HG03159 (cell line): ENCODE measurements around the gene TLR9.

Experiments used
- ATAC-seq: cut with Tn5 transposase; IDR thresholded peaks from one replicate; pipeline ENCODE4 v1.9.1; 2021; ENCODE audit warnings: mild to moderate bottlenecking, moderate library complexity; ENCODE audit not compliant: unreplicated experiment

Gene TLR9

GRCh38 chr3:52218026-52218425 is 7.4 kb downstream of the TLR9 start:
- ATAC-seq = no peak

DNA sequence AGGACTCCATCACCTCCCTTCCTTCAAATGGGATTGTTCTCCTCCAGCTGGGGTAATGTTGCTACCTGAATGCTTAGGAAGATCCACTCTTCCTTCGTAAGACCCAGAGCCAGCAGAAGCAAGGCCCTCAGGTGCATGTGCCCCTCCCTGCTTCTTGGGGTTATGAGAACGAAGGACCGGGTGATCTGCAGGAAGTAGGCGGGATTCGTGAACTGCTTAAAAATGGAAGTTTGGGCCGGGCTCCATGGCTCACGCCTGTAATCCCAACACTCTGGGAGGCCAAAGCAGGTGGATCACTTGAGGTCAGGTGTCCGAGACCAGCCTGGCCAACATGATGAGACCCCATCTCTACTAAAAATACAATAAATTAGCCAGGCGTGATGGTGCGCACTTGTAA is 8.0 kb downstream of the TLR9 start:
- ATAC-seq = no peak

GRCh38 chr3:52216585-52217408 is 8.6 kb downstream of the TLR9 start:
- ATAC-seq = no peak

DNA sequence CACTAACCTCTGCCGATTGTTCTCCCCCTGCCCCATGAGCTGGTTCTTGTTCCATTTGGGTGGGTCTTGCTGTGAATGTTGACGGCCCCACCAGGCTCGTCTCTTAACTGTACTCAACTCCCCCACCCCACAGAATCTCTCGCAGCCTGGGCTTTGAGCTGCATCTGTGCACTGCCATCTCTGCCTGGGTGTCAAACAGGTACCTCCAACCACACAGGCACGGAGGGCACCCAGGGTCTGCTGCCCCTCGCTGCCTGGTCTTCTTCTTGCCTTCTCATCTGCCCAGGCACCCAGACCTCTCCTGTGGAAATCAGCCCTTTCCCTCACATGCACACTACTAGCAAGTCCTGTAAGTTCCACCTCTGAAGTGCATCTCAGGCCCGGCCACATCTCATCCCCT is 10.1 kb downstream of the TLR9 start:
- ATAC-seq = no peak

DNA sequence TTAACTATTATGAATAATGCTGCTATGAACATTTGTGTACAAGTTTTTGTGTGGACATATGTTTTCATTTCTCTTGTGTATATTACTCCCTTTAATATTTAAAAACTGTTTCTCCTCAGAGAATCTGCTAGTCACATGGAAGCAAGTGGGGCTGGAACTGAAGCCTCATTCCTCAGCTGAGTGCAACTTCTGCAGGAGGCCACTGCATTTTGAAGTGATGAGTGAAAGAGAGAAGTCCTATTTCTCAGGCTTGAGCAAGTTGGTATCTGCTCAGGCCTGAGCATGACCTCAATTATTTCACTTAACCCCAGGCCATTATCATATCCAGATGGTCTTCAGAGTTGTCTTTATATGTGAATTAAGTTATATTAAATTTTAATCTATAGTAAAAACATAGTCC is 11.5 kb downstream of the TLR9 start:
- ATAC-seq = no peak

- ATAC-seq = no peak
Observed at GRCh38 chr3:52213005-52213404, 12.4 kb downstream of the TLR9 start.

DNA sequence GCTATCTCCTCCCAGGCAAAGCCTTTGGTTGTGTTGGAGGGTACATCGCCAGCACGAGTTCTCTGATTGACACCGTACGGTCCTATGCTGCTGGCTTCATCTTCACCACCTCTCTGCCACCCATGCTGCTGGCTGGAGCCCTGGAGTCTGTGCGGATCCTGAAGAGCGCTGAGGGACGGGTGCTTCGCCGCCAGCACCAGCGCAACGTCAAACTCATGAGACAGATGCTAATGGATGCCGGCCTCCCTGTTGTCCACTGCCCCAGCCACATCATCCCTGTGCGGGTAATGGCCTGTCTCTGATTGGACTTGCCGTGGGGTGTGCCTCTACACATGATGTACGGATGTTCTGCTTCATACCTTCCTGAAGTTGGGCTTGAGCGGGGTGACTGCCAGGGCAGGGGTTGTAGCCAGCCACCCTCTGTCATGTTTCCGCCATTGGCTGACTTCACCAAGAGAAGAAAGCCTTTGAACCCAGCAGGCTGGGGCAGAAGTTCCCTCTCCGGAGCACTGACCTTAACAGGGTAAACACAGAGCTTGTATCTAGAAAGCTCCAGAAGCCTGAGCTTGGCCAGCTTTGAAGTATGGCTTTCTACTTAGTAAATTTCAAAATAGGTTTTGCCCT is 14.1 kb downstream of the TLR9 start:
- ATAC-seq = no peak

DNA sequence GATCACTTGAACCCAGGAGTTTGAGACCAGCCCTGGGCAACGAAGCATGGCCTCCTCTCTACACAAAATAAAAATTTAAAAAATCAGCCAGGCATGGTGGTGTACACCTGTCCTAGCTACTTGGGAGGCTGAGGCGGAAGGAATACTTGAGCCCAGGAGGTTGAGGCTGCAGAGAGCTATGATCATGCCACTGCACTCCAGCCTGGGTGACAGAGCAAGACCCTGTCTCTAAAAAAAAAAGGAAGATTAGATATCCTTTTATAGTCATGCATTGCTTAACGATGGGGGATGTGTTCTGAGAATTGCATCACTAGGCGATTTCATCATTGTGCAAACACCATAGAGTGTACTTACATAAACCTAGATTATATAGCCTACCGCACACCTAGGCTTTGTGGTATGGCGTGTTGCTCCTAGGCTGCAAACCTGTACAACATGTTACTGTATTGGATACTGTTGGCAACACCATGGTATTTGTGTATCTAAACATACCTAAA is 14.8 kb downstream of the TLR9 start:
- no peak for ATAC-seq

GRCh38 chr3:52210037-52210436 is 15.4 kb downstream of the TLR9 start:
- no peak for ATAC-seq

DNA sequence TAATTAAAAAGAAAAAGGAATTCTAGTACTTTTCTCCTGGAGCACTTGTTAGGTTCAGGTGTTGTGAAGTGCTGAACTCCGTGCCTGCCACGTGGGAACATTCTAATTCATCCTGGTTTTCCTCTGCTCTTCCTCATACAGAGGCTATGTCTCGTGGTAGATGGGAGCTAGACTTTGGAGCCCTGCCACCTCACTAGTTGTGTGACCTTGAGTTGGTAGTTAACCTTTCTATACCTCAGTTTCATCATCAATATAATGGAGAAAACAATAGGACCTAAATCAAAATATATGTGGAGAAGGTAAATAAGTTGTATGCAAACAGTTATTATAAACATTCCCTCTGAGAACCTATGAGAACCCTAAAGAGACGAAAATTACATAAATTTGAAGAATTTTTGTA is 16.9 kb downstream of the TLR9 start:
- ATAC-seq = no peak

- no peak for ATAC-seq
Observed at GRCh38 chr3:52205727-52206372, 19.6 kb downstream of the TLR9 start.

- ATAC-seq = no peak
Observed at GRCh38 chr3:52204337-52205073, 20.9 kb downstream of the TLR9 start.

GRCh38 chr3:52203701-52204100 is 21.7 kb downstream of the TLR9 start:
- ATAC-seq = no peak

DNA sequence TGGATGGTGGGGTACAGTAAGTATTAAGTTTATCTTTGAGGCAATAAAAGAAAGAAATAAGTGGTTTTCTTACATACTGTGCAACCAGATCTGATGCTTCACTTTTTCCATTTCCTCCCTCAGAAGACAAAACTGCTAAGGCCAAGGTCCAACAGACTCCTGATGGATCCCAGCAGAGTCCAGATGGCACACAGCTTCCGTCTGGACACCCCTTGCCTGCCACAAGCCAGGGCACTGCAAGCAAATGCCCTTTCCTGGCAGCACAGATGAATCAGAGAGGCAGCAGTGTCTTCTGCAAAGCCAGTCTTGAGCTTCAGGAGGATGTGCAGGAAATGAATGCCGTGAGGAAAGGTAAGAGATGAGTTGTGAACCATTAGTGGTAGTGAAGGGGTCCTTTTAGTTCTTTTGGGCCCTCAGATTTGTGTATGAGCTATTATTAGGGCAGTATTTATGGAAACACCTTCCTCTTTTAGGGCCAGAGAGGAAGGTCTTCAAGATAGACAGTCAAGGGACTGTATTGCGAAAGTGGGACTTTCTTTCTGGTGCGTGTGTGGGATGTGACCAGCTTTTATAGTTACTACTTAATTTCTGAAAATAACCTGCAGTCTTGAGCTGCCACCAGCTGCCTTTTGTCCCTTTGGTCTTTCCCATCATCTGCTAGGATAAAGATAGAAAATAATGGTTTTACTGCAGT is 22.9 kb downstream of the TLR9 start:
- ATAC-seq = no peak

- ATAC-seq = no peak
Observed at GRCh38 chr3:52200981-52201679, 24.3 kb downstream of the TLR9 start.

- ATAC-seq = no peak
Observed at GRCh38 chr3:52198643-52199608, 26.5 kb downstream of the TLR9 start.

DNA sequence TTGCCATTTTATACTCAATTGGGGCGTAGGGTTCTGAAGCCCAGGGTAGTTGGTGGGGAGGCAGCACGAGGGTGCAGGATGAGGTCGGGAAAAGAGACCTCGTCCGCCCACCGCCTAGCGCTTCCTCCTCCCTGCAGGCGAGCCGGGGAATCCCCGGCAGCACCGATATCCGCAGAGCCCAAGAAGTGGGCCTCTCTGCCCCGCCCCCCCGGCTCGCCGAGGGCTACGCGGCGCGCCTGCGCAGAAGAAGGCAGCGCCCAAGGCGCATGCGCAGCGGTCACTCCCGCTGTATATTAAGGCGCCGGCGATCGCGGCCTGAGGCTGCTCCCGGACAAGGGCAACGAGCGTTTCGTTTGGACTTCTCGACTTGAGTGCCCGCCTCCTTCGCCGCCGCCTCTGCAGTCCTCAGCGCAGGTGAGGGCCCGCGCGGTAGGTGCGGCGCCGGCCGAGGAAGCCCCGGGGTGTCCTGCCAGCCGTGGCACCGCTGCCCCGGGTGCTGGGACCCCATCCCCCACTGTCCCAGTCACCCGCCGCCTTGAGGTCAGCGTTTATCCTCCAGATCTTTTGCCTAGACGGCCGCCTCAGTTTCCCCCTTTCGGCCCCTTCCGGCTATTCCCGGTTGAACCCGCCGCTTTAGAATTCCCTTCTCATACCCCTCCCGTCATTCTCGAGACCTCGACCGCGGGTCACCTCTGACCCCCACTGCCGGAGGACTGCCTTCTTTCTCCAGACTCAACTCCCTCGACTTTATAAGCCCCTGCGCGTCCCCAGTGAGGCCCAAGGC is 27.4 kb downstream of the TLR9 start, which contains the start of gene ALAS1:
TSS of gene ALAS1 (plus strand) at position 319 of the 784 bp plus-strand sequence. CDS start 1,082 bp downstream, outside the sequence.
- ATAC-seq = peak; percentile 84

GRCh38 chr3:52197499-52197841 is 28.0 kb downstream of the TLR9 start:
- no peak for ATAC-seq
